ENCODE measurements around the gene TDRD3. TPM values are rescaled to one million over a fixed set of nuclear protein-coding genes. Genes with fewer than 3 reads are reported as not detected.
A peak's percentile ranks its signal among the peaks of the same experiment; 100 is the strongest.

TDRD3 gene
- total RNA-seq, 1 donor from 2014 or later: 25.6 TPM

- Histone ChIP-seq H3K4me3 (no peak overlapping the region), H3K27ac (no peak overlapping the region), H3K4me1 (no peaks in the 10 kb centered on the region), H3K27me3 (no peaks in the 10 kb centered on the region), H3K9me3 (no peaks in the 10 kb centered on the region), H3K36me3 (no peaks in the 10 kb centered on the region)
- ATAC-seq (no peak), DNase-seq (no peak)
- TF ChIP-seq, protein P1, sequence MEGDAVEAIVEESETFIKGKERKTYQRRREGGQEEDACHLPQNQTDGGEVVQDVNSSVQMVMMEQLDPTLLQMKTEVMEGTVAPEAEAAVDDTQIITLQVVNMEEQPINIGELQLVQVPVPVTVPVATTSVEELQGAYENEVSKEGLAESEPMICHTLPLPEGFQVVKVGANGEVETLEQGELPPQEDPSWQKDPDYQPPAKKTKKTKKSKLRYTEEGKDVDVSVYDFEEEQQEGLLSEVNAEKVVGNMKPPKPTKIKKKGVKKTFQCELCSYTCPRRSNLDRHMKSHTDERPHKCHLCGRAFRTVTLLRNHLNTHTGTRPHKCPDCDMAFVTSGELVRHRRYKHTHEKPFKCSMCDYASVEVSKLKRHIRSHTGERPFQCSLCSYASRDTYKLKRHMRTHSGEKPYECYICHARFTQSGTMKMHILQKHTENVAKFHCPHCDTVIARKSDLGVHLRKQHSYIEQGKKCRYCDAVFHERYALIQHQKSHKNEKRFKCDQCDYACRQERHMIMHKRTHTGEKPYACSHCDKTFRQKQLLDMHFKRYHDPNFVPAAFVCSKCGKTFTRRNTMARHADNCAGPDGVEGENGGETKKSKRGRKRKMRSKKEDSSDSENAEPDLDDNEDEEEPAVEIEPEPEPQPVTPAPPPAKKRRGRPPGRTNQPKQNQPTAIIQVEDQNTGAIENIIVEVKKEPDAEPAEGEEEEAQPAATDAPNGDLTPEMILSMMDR (IDR thresholded peaks at IDR 0.05): no peak
- intact Hi-C loops (cut with DNase I): no loop called here
Observed at GRCh38 chr13:60604058-60604457, 207.0 kb downstream of the TDRD3 start.

DNA sequence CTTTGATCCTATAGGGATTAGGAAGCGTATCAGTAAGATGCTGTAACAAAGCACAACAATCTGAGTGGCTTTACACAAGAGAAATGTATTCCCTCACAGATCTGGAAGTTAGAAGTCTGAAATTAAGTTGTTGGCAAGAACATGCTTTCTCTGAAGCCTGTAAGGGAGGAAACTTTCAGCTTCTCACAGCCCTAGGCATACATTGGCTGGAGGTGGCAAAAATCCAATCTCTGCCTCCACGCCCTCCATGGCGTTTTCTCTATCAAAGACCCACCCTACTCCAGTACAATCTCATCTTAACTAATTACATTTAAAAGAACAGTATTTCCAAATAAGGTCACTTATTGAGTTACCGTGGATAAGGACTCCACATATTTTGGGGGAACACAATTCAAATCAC is 211.9 kb downstream of the TDRD3 start:
- Histone ChIP-seq H3K27ac (no peak overlapping the region), H3K36me3 (no peaks in the 10 kb centered on the region), H3K4me3 (no peak overlapping the region), H3K27me3 (no peaks in the 10 kb centered on the region), H3K9me3 (no peaks in the 10 kb centered on the region), H3K4me1 (no peaks in the 10 kb centered on the region)
- DNase-seq (no peak), ATAC-seq (no peak)
- TF ChIP-seq, protein P1 (IDR thresholded peaks at IDR 0.05): no peak
- intact Hi-C loops (cut with DNase I): no loop called here

GRCh38 chr13:60611523-60611922 is 214.5 kb downstream of the TDRD3 start:
- H3K27ac ChIP-seq: no peak overlapping the region
- no peaks in the 10 kb centered on the region for H3K36me3 ChIP-seq
- intact Hi-C loops (cut with DNase I): no loop called here
- ATAC-seq (peak; percentile 43), DNase-seq (no peak)
- no peaks in the 10 kb centered on the region for H3K4me1 ChIP-seq
- TF ChIP-seq, protein P1 (IDR thresholded peaks at IDR 0.05): no peak
- no peak overlapping the region for H3K4me3 ChIP-seq
- no peaks in the 10 kb centered on the region for H3K9me3 ChIP-seq
- H3K27me3 ChIP-seq: peaks cover 3% of the 10 kb centered on the region

- intact Hi-C loops (cut with DNase I): no loop called here
- TF ChIP-seq, protein P1 (IDR thresholded peaks at IDR 0.05): no peak
- DNase-seq: no peak
- Histone ChIP-seq H3K36me3 (no peaks in the 10 kb centered on the region), H3K27ac (no peak overlapping the region), H3K4me1 (no peaks in the 10 kb centered on the region), H3K27me3 (peaks cover 4% of the 10 kb centered on the region), H3K9me3 (no peaks in the 10 kb centered on the region), H3K4me3 (no peak overlapping the region)
- no peak for ATAC-seq
Observed at GRCh38 chr13:60612593-60612992, 215.6 kb downstream of the TDRD3 start.

DNA sequence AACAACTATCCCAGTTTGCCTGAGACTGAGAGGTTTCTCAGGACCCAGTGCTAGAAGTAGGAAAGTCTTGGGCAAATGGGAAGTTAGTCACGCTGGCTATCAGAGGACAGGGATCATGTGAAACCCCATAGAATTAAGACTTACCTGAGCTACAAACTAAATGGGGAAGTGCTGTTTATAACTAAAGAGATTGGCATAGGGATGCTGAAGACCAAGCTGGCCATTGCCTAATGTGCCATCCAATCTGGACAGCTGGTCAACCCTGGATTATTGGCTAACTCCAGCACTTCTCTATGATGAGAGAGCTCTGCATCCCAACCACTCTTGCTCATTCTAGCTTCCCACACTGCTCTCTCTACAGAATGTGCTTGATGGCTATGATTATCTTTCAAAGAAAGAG is 216.1 kb downstream of the TDRD3 start:
- TF ChIP-seq, protein P1 (IDR thresholded peaks at IDR 0.05): no peak
- Histone ChIP-seq H3K36me3 (no peaks in the 10 kb centered on the region), H3K27ac (no peak overlapping the region), H3K9me3 (no peaks in the 10 kb centered on the region), H3K4me3 (no peak overlapping the region), H3K27me3 (peaks cover 4% of the 10 kb centered on the region), H3K4me1 (no peaks in the 10 kb centered on the region)
- ATAC-seq: no peak
- DNase-seq: no peak
- intact Hi-C loops (cut with DNase I): no loop called here

Data from upper lobe of right lung (tissue), 1 donor.